Dermis lymphatic vessel endothelial cell (primary cell): ENCODE results near the gene OR1L1. TPM values are rescaled to one million over a fixed set of nuclear protein-coding genes. Genes with fewer than 3 reads are reported as not detected.

ENCODE experiments used
- total RNA-seq: library from RNA; depleted of rRNA; stranded (reverse); fragments of >200 nt; gene quantifications from 2 replicates; pipeline ENCODE4 v1.2.1, GENCODE V29; 2014

The OR1L1 gene, protein sequence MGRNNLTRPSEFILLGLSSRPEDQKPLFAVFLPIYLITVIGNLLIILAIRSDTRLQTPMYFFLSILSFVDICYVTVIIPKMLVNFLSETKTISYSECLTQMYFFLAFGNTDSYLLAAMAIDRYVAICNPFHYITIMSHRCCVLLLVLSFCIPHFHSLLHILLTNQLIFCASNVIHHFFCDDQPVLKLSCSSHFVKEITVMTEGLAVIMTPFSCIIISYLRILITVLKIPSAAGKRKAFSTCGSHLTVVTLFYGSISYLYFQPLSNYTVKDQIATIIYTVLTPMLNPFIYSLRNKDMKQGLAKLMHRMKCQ
- not detected in 2 replicates for total RNA-seq

DNA sequence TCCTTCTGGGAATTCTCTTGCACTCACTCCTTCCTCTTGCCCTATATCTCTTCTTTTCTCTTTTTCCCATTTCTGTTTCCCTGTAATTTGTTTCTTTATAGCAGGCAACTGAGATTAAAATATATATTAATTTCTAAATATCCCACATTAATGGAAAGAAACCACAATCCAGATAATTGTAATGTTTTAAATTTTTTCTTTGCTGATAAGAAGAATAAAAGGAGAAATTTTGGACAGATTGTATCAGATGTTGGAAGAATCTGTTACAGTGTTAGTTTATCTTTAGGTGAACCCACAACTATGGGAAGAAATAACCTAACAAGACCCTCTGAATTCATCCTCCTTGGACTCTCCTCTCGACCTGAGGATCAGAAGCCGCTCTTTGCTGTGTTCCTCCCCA lies at the start of gene OR1L1:
OR1L1 (plus strand) TSS at position 301 of the 400 bp plus-strand sequence; CDS start at position 301, 0 bp downstream.

DNA sequence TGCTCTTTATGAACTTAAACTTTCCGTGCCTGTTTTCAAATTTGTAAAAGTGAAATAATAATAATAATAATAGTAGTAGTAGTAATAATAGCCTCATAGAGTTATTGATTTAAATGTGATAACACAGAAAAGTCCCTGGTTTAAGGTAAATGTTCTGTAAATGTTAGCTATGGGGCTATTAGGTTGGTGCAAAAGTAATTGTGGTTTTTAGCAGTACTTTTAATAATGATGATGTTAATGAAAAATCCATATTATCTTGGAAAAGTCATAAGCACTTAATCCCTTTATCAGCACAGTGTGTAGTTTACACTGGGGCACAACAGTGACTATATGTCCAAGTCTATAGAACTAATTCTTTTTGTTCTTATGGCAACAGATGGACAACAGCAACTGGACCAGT lies 47.2 kb upstream of the OR1L1 start, which contains the start of gene OR1Q1:
OR1Q1 (plus strand) TSS at position 377 of the 400 bp plus-strand sequence; CDS start at position 377, 0 bp downstream.

DNA sequence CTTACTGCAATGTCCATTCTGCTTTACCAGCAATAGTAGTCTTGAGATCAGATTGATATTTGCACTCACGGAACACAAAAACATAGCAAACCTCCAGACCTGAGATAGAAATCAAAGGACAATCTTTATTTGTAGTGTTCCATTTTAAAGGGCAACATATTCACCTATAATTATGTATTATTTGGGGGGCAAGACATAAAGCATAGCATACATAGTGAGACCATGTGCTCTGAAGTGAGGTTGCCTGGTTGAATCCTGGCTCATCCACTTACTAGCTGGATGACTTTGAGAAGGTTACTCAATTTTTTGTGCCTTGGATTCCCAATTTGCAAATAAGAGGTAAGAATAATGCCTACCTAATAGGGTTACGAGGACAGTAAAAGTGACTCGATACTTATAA lies 4.0 kb upstream of the OR1L1 start, which contains the start of gene OR1B1:
OR1B1 (minus strand) TSS at position 101 of the 400 bp plus-strand sequence.

Other genes starting within 250 kb of the OR1L1 start
- gene OR1J1, start 183.8 kb upstream of the OR1L1 start, total RNA-seq: not detected in 2 replicates
- not detected in 2 replicates for gene OR1J2, start 150.9 kb upstream of the OR1L1 start, total RNA-seq
- gene OR1J4, start 142.6 kb upstream of the OR1L1 start, total RNA-seq: not detected in 2 replicates
- not detected in 2 replicates for gene OR1N1, start 134.4 kb upstream of the OR1L1 start, total RNA-seq
- gene OR1N2, start 108.6 kb upstream of the OR1L1 start, total RNA-seq: not detected in 2 replicates
- 0.43 and 0.69 TPM in 2 replicates for gene OR1L8, start 78.3 kb upstream of the OR1L1 start, total RNA-seq
- gene OR1Q1, start 47.0 kb upstream of the OR1L1 start, total RNA-seq: not detected in 2 replicates
- 0.17 and 0.33 TPM in 2 replicates for gene OR1B1, start 4.1 kb upstream of the OR1L1 start, total RNA-seq
- gene OR1L3, start 13.4 kb downstream of the OR1L1 start, total RNA-seq: not detected in 2 replicates
- gene OR1L4, start 62.3 kb downstream of the OR1L1 start, total RNA-seq: not detected in 2 replicates
- gene OR1L6, start 80.6 kb downstream of the OR1L1 start, total RNA-seq: not detected in 2 replicates
- gene OR5C1, start 127.2 kb downstream of the OR1L1 start, total RNA-seq: not detected in 2 replicates
- not detected in 2 replicates for gene OR1K1, start 138.4 kb downstream of the OR1L1 start, total RNA-seq
- 120 and 138 TPM in 2 replicates for gene PDCL, start 166.9 kb downstream of the OR1L1 start, total RNA-seq
- gene RC3H2, start 243.6 kb downstream of the OR1L1 start, total RNA-seq: 99.0 and 103 TPM in 2 replicates